Left kidney (tissue), 2 donors: Measurements from ENCODE around the gene GNG5. TPM values are rescaled to one million over a fixed set of nuclear protein-coding genes. Genes with fewer than 3 reads are reported as not detected.
"Not testable (repeated sequence)": the region's sequence is repeated elsewhere in the genome, so short reads cannot be mapped to it uniquely, and the experiment has no call there.

Experiments
- DNase-seq: peaks from one replicate; pipeline ENCODE4 v3.0.0-alpha.2; 2013
- polyA plus RNA-seq: library from polyadenylated mRNA; unstranded; fragments of 120-200 nt; gene quantifications from one replicate; pipeline ENCODE4 v1.2.1, GENCODE V29; 2013; ENCODE audit not compliant: insufficient read length

Gene GNG5
- polyA plus RNA-seq, 1 donor, result 162 TPM

- DNase-seq, result no peak
These were observed 12.6 kb downstream of the GNG5 start for GRCh38 chr1:84493747-84494146.

GRCh38 chr1:84492726-84493125 is 13.7 kb downstream of the GNG5 start:
- DNase-seq, result no peak

GRCh38 chr1:84489766-84490165 is 16.6 kb downstream of the GNG5 start:
- DNase-seq, result no peak

- DNase-seq, result no peak
These were observed 18.3 kb downstream of the GNG5 start for GRCh38 chr1:84488107-84488506.

GRCh38 chr1:84481317-84481716 is 25.1 kb downstream of the GNG5 start:
- no peak for DNase-seq

- DNase-seq, result no peak
These were observed 25.7 kb downstream of the GNG5 start for GRCh38 chr1:84480650-84481049.

- no peak for DNase-seq
These were observed 26.4 kb downstream of the GNG5 start for GRCh38 chr1:84479998-84480397.

- peak; percentile 87 for DNase-seq
These were observed 27.2 kb downstream of the GNG5 start, which contains the start of gene RPF1 for GRCh38 chr1:84478876-84479868. RPF1 (plus strand) TSS chr1:84479266; CDS start chr1:84479282, 16 bp downstream.

- DNase-seq, result no peak
These were observed 30.2 kb downstream of the GNG5 start for GRCh38 chr1:84476225-84476624.

- DNase-seq, result no peak
These were observed 39.1 kb downstream of the GNG5 start for GRCh38 chr1:84467298-84467697.

GRCh38 chr1:84462118-84462517 is 44.3 kb downstream of the GNG5 start:
- no peak for DNase-seq

GRCh38 chr1:84452436-84452835 is 53.9 kb downstream of the GNG5 start:
- DNase-seq, result no peak

GRCh38 chr1:84450910-84451309 is 55.5 kb downstream of the GNG5 start:
- DNase-seq, result no peak

GRCh38 chr1:84448704-84449103 is 57.7 kb downstream of the GNG5 start:
- DNase-seq, result not testable (repeated sequence)

Other genes with a start within 250 kb of the GNG5 start
- gene SAMD13, start 204.9 kb downstream of the GNG5 start, polyA plus RNA-seq, result 6.6 TPM
- 0.20 TPM for gene DNASE2B, start 108.1 kb downstream of the GNG5 start, polyA plus RNA-seq
- gene RPF1, start 27.3 kb downstream of the GNG5 start, polyA plus RNA-seq, result 47.4 TPM
- 4.2 TPM for gene SPATA1, start 195 bp downstream of the GNG5 start, polyA plus RNA-seq
- 25.4 TPM for gene CTBS, start 67.9 kb upstream of the GNG5 start, polyA plus RNA-seq
- 48.5 TPM for gene SSX2IP, start 183.9 kb upstream of the GNG5 start, polyA plus RNA-seq